Measurements from ENCODE around the gene BHLHA15.

Gene BHLHA15

DNA sequence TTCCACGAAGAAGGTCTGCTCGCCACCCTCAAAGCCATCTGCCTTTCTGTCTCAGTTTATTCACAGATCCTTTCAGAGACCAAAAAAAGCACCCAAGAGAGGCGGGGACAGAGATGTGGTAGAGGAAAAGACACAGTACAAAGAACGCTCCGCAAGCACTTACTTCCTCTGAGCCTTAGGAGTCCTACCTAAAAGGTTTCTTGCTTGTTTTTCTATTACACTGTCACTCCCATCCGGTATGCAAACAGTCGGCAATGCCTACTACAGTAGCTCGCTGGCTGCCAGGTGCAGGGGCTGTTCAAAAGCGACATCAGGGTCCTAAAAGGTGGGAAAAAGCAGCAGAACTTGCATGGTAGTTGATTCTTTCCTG is 40.0 kb downstream of the BHLHA15 start:
- H3K9me3 ChIP-seq (ENCODE audit: control insufficient read depth, low read length): no peaks in the 10 kb centered on the region
- no peaks in the 10 kb centered on the region for H3K36me3 ChIP-seq (ENCODE audit: control insufficient read depth, insufficient read depth, low read length)
- peak overlapping the region; percentile 67 for H3K4me3 ChIP-seq (ENCODE audit: low read length)
- no peaks in the 10 kb centered on the region for H3K27me3 ChIP-seq (ENCODE audit: control insufficient read depth, insufficient read depth, low read length)
- H3K4me1 ChIP-seq (ENCODE audit: control insufficient read depth, insufficient read depth, low read length): peaks cover 38% of the 10 kb centered on the region
- H3K9ac ChIP-seq (ENCODE audit: low read length): peak overlapping the region; percentile 68

DNA sequence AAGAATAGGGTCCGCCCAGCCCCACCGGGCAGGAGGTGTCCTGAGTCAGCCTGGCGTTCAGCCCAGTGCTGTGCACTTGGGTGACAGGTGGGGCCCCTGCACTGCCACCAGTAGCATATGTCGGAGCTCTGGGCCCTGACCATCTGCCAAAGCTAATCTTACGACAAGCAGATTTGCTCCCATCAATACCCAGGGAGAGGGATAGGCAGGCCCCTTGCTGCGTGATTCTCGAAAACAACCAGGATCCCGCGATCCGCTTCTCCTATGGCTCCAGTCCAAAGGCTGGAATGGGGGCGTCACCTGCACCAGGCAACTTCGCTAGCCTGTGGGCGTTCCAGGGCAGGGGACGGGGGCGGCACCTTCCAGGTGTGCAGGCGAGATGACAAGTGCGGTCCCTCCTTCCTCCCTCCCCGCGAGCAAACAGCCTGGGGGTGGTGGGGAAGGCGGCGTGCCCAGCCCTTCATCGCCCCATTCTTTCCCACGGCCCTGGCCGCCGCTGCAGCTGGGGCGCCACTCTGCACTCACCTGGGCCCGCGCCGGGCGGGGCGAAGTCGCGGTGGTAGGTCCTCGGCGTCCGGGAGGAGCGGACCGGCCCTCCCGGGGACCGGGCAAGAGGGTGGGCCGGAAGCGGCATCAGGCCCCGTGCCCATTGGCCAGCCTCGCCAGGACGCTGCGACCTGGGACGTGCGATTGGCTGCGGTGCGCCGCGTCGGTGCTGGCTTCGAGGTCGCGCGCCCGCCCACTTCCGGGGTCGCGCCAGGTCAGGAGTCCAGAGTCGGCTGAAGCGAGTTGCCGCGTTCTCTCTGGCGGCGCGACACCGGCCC is 40.6 kb downstream of the BHLHA15 start, which contains the start of gene TECPR1:
TECPR1 (minus strand) TSS at position 632 of the 824 bp plus-strand sequence. CDS start 6,086 bp downstream, outside the sequence.
- no peaks in the 10 kb centered on the region for H3K9me3 ChIP-seq (ENCODE audit: control insufficient read depth, low read length)
- H3K4me3 ChIP-seq (ENCODE audit: low read length): peak within 1 kb of the TSS; percentile 67
- peaks cover 38% of the 10 kb centered on the region for H3K4me1 ChIP-seq (ENCODE audit: control insufficient read depth, insufficient read depth, low read length)
- H3K36me3 ChIP-seq (ENCODE audit: control insufficient read depth, insufficient read depth, low read length): no peaks in the 10 kb centered on the region
- no peaks in the 10 kb centered on the region for H3K27me3 ChIP-seq (ENCODE audit: control insufficient read depth, insufficient read depth, low read length)
- peak within 1 kb of the TSS; percentile 68 for H3K9ac ChIP-seq (ENCODE audit: low read length)

- H3K9me3 ChIP-seq (ENCODE audit: control insufficient read depth, low read length): no peaks in the 10 kb centered on the region
- H3K36me3 ChIP-seq (ENCODE audit: control insufficient read depth, insufficient read depth, low read length): no peaks in the 10 kb centered on the region
- no peaks in the 10 kb centered on the region for H3K27me3 ChIP-seq (ENCODE audit: control insufficient read depth, insufficient read depth, low read length)
- H3K4me3 ChIP-seq (ENCODE audit: low read length): peak overlapping the region; percentile 67
- H3K9ac ChIP-seq (ENCODE audit: low read length): peak overlapping the region; percentile 68
- H3K4me1 ChIP-seq (ENCODE audit: control insufficient read depth, insufficient read depth, low read length): peaks cover 38% of the 10 kb centered on the region
Observed at GRCh38 chr7:98252425-98253054, 41.3 kb downstream of the BHLHA15 start.

DNA sequence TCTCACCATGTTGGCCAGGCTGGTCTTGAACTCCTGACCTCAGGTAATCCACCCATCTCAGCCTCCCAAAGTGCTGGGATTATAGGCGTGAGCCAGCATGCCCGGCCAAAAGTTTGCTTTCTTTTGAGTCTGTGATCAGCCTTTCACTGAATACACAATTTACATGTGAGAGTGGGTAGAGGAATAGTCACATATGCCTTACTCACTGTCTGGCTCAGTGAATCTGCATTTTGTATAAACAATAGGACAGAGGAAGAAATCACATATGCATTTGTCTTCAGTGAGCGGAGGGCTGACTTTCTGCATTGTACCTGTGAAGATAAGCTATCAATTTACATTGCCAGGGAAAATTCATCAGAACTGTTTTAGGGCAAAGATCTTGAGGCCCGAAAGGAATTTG is 43.3 kb downstream of the BHLHA15 start:
- Histone ChIP-seq H3K4me1 (ENCODE audit: control insufficient read depth, insufficient read depth, low read length) (peaks cover 30% of the 10 kb centered on the region), H3K36me3 (ENCODE audit: control insufficient read depth, insufficient read depth, low read length) (no peaks in the 10 kb centered on the region), H3K27me3 (ENCODE audit: control insufficient read depth, insufficient read depth, low read length) (no peaks in the 10 kb centered on the region), H3K9ac (ENCODE audit: low read length) (no peak overlapping the region), H3K4me3 (ENCODE audit: low read length) (no peak overlapping the region), H3K9me3 (ENCODE audit: control insufficient read depth, low read length) (no peaks in the 10 kb centered on the region)

DNA sequence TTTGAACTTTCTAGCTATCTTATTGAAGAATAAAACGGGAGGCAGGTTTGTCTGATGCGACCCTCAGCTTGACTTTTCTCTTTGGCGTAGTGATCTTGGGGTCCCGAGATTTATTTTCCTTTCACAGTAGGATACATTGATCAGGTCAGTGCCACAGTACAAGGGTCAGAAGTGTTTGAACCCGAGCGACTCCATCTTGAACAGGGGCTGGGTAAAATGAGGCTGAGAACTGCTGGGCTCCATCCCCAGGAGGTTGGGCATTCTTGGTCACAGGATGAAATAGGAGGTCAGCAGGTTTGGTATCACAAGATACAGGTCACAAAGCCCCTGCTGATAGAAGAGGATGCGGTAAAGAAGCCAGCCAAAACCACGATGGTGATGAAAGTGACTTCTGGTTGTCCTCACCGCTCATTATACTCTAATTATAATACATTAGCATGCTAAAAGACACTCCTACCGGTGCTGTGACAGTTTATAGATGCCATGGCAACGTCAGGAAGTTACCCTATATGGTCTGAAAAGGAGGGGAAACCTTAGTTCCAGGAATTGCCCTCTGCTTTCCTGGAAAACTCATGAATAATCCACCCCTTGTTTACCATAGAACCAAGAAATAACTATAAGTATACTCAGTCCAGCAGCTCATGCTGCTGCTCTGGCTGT is 43.8 kb downstream of the BHLHA15 start:
- Histone ChIP-seq H3K4me3 (ENCODE audit: low read length) (no peak overlapping the region), H3K4me1 (ENCODE audit: control insufficient read depth, insufficient read depth, low read length) (peaks cover 29% of the 10 kb centered on the region), H3K9me3 (ENCODE audit: control insufficient read depth, low read length) (no peaks in the 10 kb centered on the region), H3K9ac (ENCODE audit: low read length) (no peak overlapping the region), H3K36me3 (ENCODE audit: control insufficient read depth, insufficient read depth, low read length) (no peaks in the 10 kb centered on the region), H3K27me3 (ENCODE audit: control insufficient read depth, insufficient read depth, low read length) (no peaks in the 10 kb centered on the region)

GRCh38 chr7:98256431-98256830 is 45.2 kb downstream of the BHLHA15 start:
- no peaks in the 10 kb centered on the region for H3K27me3 ChIP-seq (ENCODE audit: control insufficient read depth, insufficient read depth, low read length)

DNA sequence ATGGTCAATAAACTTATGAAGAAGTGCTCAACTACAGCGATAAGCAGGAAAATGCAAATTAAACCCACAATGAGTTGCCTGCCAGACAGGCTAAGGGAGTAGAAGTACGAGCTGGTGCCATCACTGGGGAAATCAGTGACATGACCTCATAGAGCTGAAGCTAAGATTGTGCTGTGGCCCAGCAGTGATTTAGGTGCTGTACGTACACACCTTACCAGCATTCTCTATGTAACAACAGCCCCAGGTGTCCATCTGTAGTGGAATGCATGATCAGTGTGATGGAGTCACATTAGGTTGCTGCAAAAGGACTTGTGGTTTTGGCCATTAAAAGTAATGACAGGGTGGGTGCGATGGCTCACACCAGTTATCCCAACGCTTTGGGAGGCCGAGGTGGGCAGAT is 46.5 kb downstream of the BHLHA15 start:
- Histone ChIP-seq H3K27me3 (ENCODE audit: control insufficient read depth, insufficient read depth, low read length) (no peaks in the 10 kb centered on the region), H3K36me3 (ENCODE audit: control insufficient read depth, insufficient read depth, low read length) (no peaks in the 10 kb centered on the region), H3K4me3 (ENCODE audit: low read length) (no peak overlapping the region), H3K9me3 (ENCODE audit: control insufficient read depth, low read length) (no peaks in the 10 kb centered on the region), H3K4me1 (ENCODE audit: control insufficient read depth, insufficient read depth, low read length) (peaks cover 12% of the 10 kb centered on the region), H3K9ac (ENCODE audit: low read length) (no peak overlapping the region)

More at GRCh38 chr7:98256431-98256830, 45.2 kb downstream of the BHLHA15 start:
- Histone ChIP-seq H3K4me1 (ENCODE audit: control insufficient read depth, insufficient read depth, low read length) (peaks cover 15% of the 10 kb centered on the region), H3K9me3 (ENCODE audit: control insufficient read depth, low read length) (no peaks in the 10 kb centered on the region), H3K9ac (ENCODE audit: low read length) (no peak overlapping the region), H3K36me3 (ENCODE audit: control insufficient read depth, insufficient read depth, low read length) (no peaks in the 10 kb centered on the region), H3K4me3 (ENCODE audit: low read length) (no peak overlapping the region)

Data from mucosa of stomach (tissue), 1 donor.